Endodermal cell (in vitro differentiated cells): Measurements from ENCODE around the gene LEMD1. TPM values are rescaled to one million over a fixed set of nuclear protein-coding genes. Genes with fewer than 3 reads are reported as not detected.

Source experiments
- DNase-seq: peaks from one replicate; pipeline ENCODE4 v3.0.0-alpha.2; 2017
- H3K27ac ChIP-seq: 2 replicates; pipeline ENCODE4 v1.5.1; 2013; ENCODE audit warnings: mild to moderate bottlenecking, low read depth, low read length, moderate library complexity
- H3K27me3 ChIP-seq: 2 replicates; pipeline ENCODE4 v1.6.1; 2013; ENCODE audit warnings: mild to moderate bottlenecking, low read length, moderate library complexity; ENCODE audit not compliant: insufficient read depth, control insufficient read depth, poor library complexity, severe bottlenecking
- H3K36me3 ChIP-seq: 2 replicates; pipeline ENCODE4 v1.7.0; 2013; ENCODE audit warnings: mild to moderate bottlenecking, low read length, moderate library complexity; ENCODE audit not compliant: control insufficient read depth, insufficient read depth
- H3K4me1 ChIP-seq: one replicate; pipeline ENCODE4 v1.7.0; 2013; ENCODE audit warnings: low read length; ENCODE audit not compliant: control insufficient read depth, insufficient read depth
- H3K4me3 ChIP-seq: 2 replicates; pipeline ENCODE4 v1.5.1; 2013; ENCODE audit warnings: mild to moderate bottlenecking, low read length, moderate library complexity
- H3K9ac ChIP-seq: 2 replicates; pipeline ENCODE4 v1.6.1; 2013; ENCODE audit warnings: mild to moderate bottlenecking, low read length, moderate library complexity; ENCODE audit not compliant: poor library complexity, severe bottlenecking; ENCODE audit errors: extremely low read depth
- H3K9me3 ChIP-seq: 2 replicates; pipeline ENCODE4 v1.6.1; 2013; ENCODE audit warnings: mild to moderate bottlenecking, low read length, moderate library complexity; ENCODE audit not compliant: control insufficient read depth
- H3K27ac Mint-ChIP-seq: 2 replicates; pipeline ENCODE4 v1.8.0; 2020; ENCODE audit warnings: mixed read lengths
- H3K27me3 Mint-ChIP-seq: 2 replicates; pipeline ENCODE4 v1.8.0; 2021; ENCODE audit warnings: mild to moderate bottlenecking, mixed read lengths; ENCODE audit not compliant: insufficient read depth
- H3K36me3 Mint-ChIP-seq: 2 replicates; pipeline ENCODE4 v1.8.0; 2020; ENCODE audit warnings: low read depth, mixed read lengths
- H3K4me1 Mint-ChIP-seq: 2 replicates; pipeline ENCODE4 v1.8.0; 2020; ENCODE audit warnings: mixed read lengths
- H3K4me3 Mint-ChIP-seq: 2 replicates; pipeline ENCODE4 v1.8.0; 2020; ENCODE audit warnings: mild to moderate bottlenecking, moderate library complexity, mixed read lengths
- H3K9me3 Mint-ChIP-seq: 2 replicates; pipeline ENCODE4 v1.8.0; 2020; ENCODE audit warnings: mild to moderate bottlenecking, mixed read lengths
- CTCF ChIP-seq: fragments of 200-600 bp; sonication (generic); conservative IDR thresholded peaks from 2 replicates; pipeline ENCODE4 v1.5.0; 2021; ENCODE audit warnings: antibody characterized with exemption, mild to moderate bottlenecking
- WGBS, 2 experiments: methylation state at CpG; one replicate each; pipeline versions ENCODE4 v1.1.5 to v1.1.7; 2013; ENCODE audit warnings: missing lambda C conversion rate in 2 of 2, mixed read lengths in 1 of 2; ENCODE audit not compliant: insufficient coverage in 1 of 2, insufficient read length in 1 of 2; 5-methylcytosine and 5-hydroxymethylcytosine counted together
- total RNA-seq, 2 donors: library from RNA; stranded (reverse); fragmentation: NEBNext Ultra II Directional in 1 of 2; extraction: Animal tissue kit (Norgen Biotek cat#: 25700) in 1 of 2; gene quantifications; 2 replicates in 1 of 2; 3 replicates in 1 of 2; pipeline ENCODE4 v1.2.1, GENCODE V29; 2021

The LEMD1 gene
- total RNA-seq, 2 donors from 2014 or later, result 13.5 to 16.7 TPM

DNA sequence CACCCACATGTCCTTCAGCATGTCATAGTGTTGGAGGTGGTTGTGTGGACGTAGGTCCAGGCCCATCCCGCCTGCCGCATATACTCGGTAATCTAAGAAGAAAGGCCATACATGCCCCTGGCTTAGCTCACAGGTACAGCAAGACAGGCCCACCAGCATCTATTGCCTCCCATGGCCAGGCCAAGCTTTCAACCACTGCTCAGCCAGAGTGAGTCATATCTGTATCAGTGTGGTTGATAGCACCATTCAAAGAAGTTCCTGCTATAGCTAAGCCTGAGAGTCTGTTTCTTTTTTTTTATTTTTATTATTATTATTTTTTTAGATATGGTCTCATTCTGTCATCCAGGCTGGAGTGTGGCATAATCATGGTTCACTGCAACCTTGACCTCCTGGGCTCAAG, 82.1 kb downstream of the LEMD1 start:
- DNase-seq, result no peak
- Mint-ChIP-seq H3K27ac (no peak overlapping the region), H3K4me1 (peaks cover 15% of the 10 kb centered on the region), H3K4me3 (no peak overlapping the region), H3K27me3 (peaks cover 45% of the 10 kb centered on the region), H3K36me3 (no peaks in the 10 kb centered on the region), H3K9me3 (no peaks in the 10 kb centered on the region)
- H3K36me3 ChIP-seq, result no peaks in the 10 kb centered on the region
- no peak overlapping the region for H3K9ac ChIP-seq
- no peak overlapping the region for H3K27ac ChIP-seq
- H3K27me3 ChIP-seq, result peaks cover 28% of the 10 kb centered on the region
- H3K4me1 ChIP-seq, result peaks cover 5% of the 10 kb centered on the region
- no peak overlapping the region for H3K4me3 ChIP-seq
- WGBS, 2 experiments, result 94 to 100% methylated on average over 4 of the region's 4 CpGs
- no peak for TF ChIP-seq CTCF
- no peaks in the 10 kb centered on the region for H3K9me3 ChIP-seq

- H3K9ac ChIP-seq, result no peak overlapping the region
- no peaks in the 10 kb centered on the region for H3K36me3 ChIP-seq
- no peaks in the 10 kb centered on the region for H3K36me3 Mint-ChIP-seq
- H3K27me3 Mint-ChIP-seq, result peaks cover 40% of the 10 kb centered on the region
- WGBS, 2 experiments, result 94 to 98% methylated on average over 19 to 21 of the region's 21 CpGs
- no peak for DNase-seq
- H3K9me3 ChIP-seq, result no peaks in the 10 kb centered on the region
- no peaks in the 10 kb centered on the region for H3K9me3 Mint-ChIP-seq
- TF ChIP-seq CTCF, result no peak
- H3K4me1 Mint-ChIP-seq, result peaks cover 10% of the 10 kb centered on the region
- H3K4me3 Mint-ChIP-seq, result no peak overlapping the region
- no peak overlapping the region for H3K27ac ChIP-seq
- H3K4me1 ChIP-seq, result peaks cover 2% of the 10 kb centered on the region
- no peak overlapping the region for H3K27ac Mint-ChIP-seq
- peaks cover 23% of the 10 kb centered on the region for H3K27me3 ChIP-seq
- H3K4me3 ChIP-seq, result no peak overlapping the region
Observed at GRCh38 chr1:205339197-205339702, 82.6 kb downstream of the LEMD1 start.

- TF ChIP-seq CTCF, result no peak
- no peak overlapping the region for H3K9ac ChIP-seq
- Mint-ChIP-seq H3K4me3 (no peak overlapping the region), H3K27ac (no peak overlapping the region), H3K4me1 (peaks cover 9% of the 10 kb centered on the region), H3K36me3 (no peaks in the 10 kb centered on the region), H3K9me3 (no peaks in the 10 kb centered on the region), H3K27me3 (peaks cover 34% of the 10 kb centered on the region)
- H3K27me3 ChIP-seq, result peaks cover 13% of the 10 kb centered on the region
- no peaks in the 10 kb centered on the region for H3K9me3 ChIP-seq
- 87 to 100% methylated on average over 3 to 7 of the region's 7 CpGs for WGBS, 2 experiments
- no peaks in the 10 kb centered on the region for H3K4me1 ChIP-seq
- no peak for DNase-seq
- no peak overlapping the region for H3K27ac ChIP-seq
- H3K4me3 ChIP-seq, result no peak overlapping the region
- no peaks in the 10 kb centered on the region for H3K36me3 ChIP-seq
Observed at GRCh38 chr1:205338011-205338410, 83.8 kb downstream of the LEMD1 start.
